Neutrophil (primary cell): ENCODE data around the gene XPNPEP2.

Source experiments
- H3K27ac ChIP-seq: fragments of 200-600 bp; sonication (generic); 2 replicates; pipeline ENCODE4 v1.5.1; 2016; ENCODE audit warnings: mild to moderate bottlenecking, moderate library complexity
- H3K27me3 ChIP-seq: fragments of 200-600 bp; sonication (generic); 2 replicates; pipeline ENCODE4 v1.6.0; 2016; ENCODE audit warnings: mild to moderate bottlenecking
- H3K36me3 ChIP-seq: fragments of 200-600 bp; sonication (generic); 2 replicates; pipeline ENCODE4 v1.5.1; 2017
- H3K4me1 ChIP-seq, 2 experiments: fragments of 200-600 bp in 1 of 2; sonication (generic) in 1 of 2; 1 replicate in 1 of 2; 2 replicates in 1 of 2; pipeline versions ENCODE4 v1.5.1 to v1.6.1; 2013 to 2016; ENCODE audit warnings: low read depth in 1 of 2, low read length in 1 of 2, mild to moderate bottlenecking in 1 of 2, moderate library complexity in 1 of 2; ENCODE audit not compliant: control insufficient read depth in 1 of 2, insufficient read depth in 1 of 2
- H3K4me3 ChIP-seq, 2 experiments: fragments of 200-600 bp in 1 of 2; sonication (generic) in 1 of 2; 1 replicate in 1 of 2; 2 replicates in 1 of 2; pipeline ENCODE4 v1.5.1; 2013 to 2016; ENCODE audit warnings: low read depth in 1 of 2, low read length in 1 of 2, mild to moderate bottlenecking in 1 of 2, moderate library complexity in 1 of 2
- H3K9me3 ChIP-seq: fragments of 200-600 bp; sonication (generic); 2 replicates; pipeline ENCODE4 v1.5.1; 2016
- TF ChIP-seq, protein P1 (sequence below): fragments of 200-600 bp; sonication (generic); IDR thresholded peaks from 2 replicates; pipeline ENCODE4 v1.5.1; 2016; ENCODE audit warnings: antibody characterized with exemption

XPNPEP2 gene

DNA sequence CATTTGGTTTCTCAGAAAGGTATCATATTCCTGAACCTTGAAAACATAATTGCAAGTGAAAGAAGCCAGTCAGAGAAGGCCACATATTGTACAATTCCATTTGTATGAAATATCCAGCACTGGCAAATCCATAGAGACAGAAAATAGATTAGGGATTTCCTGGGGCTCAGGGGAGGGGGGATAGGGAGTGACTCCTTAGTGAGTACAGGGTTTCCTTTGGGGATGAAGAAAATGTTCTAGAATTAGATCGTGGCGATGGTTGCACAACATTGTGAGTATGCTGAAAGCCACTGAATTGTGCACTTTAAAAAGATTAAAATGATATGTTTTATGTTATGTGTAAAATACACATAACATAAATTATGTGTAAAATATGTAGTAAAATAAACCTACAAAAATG, 10.3 kb downstream of the XPNPEP2 start:
- Histone ChIP-seq H3K36me3 (no peaks in the 10 kb centered on the region), H3K9me3 (no peaks in the 10 kb centered on the region), H3K27ac (peak overlapping the region; percentile 71), H3K4me3 (peak overlapping the region in 1 of 2 experiments; percentile 24), H3K4me1 (peaks cover 44 to 53% of the 10 kb centered on the region in 2 experiments), H3K27me3 (no peaks in the 10 kb centered on the region)
- TF ChIP-seq, protein P1, sequence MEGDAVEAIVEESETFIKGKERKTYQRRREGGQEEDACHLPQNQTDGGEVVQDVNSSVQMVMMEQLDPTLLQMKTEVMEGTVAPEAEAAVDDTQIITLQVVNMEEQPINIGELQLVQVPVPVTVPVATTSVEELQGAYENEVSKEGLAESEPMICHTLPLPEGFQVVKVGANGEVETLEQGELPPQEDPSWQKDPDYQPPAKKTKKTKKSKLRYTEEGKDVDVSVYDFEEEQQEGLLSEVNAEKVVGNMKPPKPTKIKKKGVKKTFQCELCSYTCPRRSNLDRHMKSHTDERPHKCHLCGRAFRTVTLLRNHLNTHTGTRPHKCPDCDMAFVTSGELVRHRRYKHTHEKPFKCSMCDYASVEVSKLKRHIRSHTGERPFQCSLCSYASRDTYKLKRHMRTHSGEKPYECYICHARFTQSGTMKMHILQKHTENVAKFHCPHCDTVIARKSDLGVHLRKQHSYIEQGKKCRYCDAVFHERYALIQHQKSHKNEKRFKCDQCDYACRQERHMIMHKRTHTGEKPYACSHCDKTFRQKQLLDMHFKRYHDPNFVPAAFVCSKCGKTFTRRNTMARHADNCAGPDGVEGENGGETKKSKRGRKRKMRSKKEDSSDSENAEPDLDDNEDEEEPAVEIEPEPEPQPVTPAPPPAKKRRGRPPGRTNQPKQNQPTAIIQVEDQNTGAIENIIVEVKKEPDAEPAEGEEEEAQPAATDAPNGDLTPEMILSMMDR = no peak

DNA sequence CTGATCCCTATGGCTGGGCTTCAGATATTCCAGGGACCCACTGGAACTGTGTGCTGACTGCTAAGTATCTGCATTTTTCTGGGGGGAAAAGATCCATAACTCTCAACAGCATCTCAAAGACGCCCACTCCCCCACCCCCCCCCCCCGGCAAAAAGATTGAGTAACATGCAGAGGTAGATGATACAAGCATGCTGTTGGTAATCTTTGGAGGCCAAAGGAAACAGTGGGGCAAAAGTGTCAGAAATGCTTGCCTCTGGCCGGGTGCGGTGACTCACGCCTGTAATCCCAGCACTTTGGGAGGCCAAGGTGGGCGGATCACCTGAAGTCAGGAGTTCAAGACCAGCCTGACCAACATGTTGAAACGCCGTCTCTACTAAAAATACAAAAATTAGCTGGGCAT, 12.2 kb downstream of the XPNPEP2 start:
- no peaks in the 10 kb centered on the region for H3K36me3 ChIP-seq
- H3K4me3 ChIP-seq = no peak overlapping the region
- no peaks in the 10 kb centered on the region for H3K9me3 ChIP-seq
- H3K27ac ChIP-seq = peak overlapping the region; percentile 71
- peaks cover 56 to 65% of the 10 kb centered on the region in 2 experiments for H3K4me1 ChIP-seq
- no peaks in the 10 kb centered on the region for H3K27me3 ChIP-seq
- TF ChIP-seq, protein P1 = no peak

DNA sequence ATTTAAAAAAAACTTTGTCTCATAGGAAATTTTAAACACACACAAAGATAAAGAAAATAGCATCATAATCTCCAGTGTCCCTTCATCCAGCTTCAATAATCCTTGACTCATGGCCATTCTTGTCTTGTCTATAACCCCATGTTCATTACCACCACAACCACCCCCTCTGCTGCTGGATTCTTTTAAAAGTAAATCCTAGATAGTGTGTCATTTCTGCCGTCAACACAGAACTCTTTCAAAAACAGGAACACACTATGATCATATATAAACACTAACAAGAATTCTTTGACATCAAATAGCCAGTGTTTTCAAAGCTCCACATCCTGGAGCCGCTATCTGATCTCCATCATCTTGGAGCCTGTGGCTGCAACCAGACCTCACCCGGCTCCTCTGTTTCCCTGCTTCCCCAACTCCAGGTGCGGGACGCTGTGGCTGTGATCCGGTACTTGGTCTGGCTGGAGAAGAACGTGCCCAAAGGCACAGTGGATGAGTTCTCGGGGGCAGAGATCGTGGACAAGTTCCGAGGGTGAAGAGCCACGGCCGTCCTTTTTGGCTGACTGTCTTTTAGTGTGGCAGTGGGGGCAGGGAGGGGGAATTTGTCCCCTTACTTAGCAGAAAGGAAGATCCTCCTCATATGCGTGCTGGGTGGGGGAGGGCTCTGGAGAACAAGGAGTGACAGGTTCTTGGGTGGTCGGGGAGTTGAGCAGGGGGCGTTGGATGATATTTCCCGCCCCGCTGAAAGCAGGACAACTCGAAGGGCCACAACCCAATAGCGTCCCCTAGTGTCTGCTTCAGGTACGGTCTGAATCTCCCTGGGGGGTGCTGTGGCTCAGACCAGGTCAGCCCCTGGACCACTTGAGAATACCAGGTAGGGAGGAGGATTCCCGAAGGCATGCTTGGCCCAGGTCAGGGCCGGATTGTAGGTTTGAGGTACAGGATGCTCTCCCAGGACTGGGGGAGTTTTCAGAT, 15.6 kb downstream of the XPNPEP2 start:
- TF ChIP-seq, protein P1 = peak; percentile 47

DNA sequence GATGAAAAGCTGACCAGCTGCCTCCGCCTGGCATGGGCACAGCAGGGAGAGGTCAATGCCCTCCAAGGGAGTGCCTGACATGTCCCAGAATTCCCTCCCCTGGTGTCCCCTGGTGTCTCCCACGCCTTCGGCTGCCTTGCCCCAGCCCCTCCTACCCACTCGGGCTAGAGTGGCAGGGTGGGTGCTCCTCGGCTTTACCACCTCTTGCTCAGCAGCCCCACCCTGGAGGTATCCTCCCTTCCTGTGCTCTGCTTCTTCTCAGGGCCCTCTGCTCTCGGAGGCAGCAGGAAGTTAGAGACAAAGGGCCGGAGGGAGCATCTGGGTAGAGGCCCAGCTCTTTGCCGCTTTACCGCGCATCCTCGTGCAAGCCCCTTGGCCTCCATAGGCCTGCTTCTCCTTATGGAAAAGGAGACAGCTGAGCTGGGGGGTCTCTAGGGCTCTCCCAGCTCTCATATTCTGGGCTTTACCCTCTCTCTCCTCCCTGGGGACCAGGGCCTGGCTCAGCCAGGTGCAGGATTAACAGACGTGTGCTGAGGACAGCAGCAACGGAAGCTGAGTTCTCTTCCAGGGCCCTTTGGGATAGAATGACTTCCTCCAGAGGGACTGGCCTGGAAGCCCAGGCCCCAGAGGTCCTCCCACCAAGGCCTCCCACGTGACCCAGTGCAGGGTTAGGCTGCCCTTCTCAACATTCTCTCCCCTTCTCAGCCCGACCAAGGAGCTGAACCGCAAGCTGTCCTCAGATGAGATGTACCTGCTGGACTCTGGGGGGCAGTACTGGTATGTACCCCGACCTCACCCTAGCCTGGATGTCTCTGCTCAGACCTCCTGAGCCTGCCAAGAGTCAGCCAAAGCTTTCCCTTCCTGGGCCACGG, 17.2 kb downstream of the XPNPEP2 start:
- Histone ChIP-seq H3K27ac (peak overlapping the region; percentile 6), H3K4me1 (peaks cover 69 to 77% of the 10 kb centered on the region in 2 experiments), H3K9me3 (no peaks in the 10 kb centered on the region), H3K36me3 (no peaks in the 10 kb centered on the region), H3K27me3 (no peaks in the 10 kb centered on the region), H3K4me3 (no peak overlapping the region)
- TF ChIP-seq, protein P1 = no peak

More for the DNA sequence above, 15.6 kb downstream of the XPNPEP2 start:
- Histone ChIP-seq H3K4me3 (peak overlapping the region; percentile 36 to 40), H3K27ac (peak overlapping the region; percentile 27), H3K36me3 (no peaks in the 10 kb centered on the region), H3K9me3 (no peaks in the 10 kb centered on the region), H3K27me3 (no peaks in the 10 kb centered on the region), H3K4me1 (peaks cover 55 to 65% of the 10 kb centered on the region in 2 experiments)

DNA sequence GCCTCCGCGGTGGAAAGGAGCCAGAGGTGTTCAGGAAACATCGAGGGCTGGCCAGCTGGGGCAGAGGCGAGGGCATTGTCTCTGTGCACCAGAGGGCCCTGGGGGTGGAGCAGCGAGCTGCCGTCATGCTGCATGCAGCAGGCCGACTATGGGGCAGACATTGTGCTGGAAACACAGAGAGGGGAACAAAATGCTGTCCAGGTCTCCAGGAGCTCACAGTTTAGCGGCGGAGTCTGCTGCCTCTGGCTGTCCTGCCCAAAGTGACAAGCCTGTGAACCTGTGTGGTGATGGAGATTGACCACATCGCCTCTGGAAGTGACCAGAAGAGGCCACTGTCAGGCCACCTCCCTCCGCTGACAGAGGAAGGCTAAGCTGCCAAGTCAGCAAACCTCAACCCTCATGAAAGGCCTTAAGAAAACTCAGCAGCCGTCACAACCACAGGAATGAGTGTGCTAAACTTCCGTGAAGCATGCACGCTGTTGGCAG, 20.8 kb downstream of the XPNPEP2 start:
- Histone ChIP-seq H3K9me3 (no peaks in the 10 kb centered on the region), H3K4me1 (peaks cover 55% of the 10 kb centered on the region in 2 experiments), H3K4me3 (peak overlapping the region; percentile 16 to 32), H3K27me3 (no peaks in the 10 kb centered on the region), H3K27ac (peak overlapping the region; percentile 93), H3K36me3 (no peaks in the 10 kb centered on the region)
- TF ChIP-seq, protein P1 = peak; percentile 48
